GM23338 (cell line): Measurements from ENCODE around the gene CMSS1. TPM values are rescaled to one million over a fixed set of nuclear protein-coding genes. Genes with fewer than 3 reads are reported as not detected.

Experiments used
- ATAC-seq: fragments of 200-7000 bp; cut with Tn5 transposase; 3 replicates; pipeline ENCODE4 v1.9.1; 2020
- DNase-seq: peaks from one replicate; pipeline ENCODE4 v3.0.0-alpha.2; 2015; ENCODE audit warnings: low spot score
- H2AFZ ChIP-seq: fragments of 200-600 bp; sonication (generic); 2 replicates; pipeline ENCODE4 v1.8.0; 2016; ENCODE audit warnings: antibody characterized with exemption, mild to moderate bottlenecking, moderate library complexity
- H3F3A ChIP-seq: fragments of 200-600 bp; sonication (generic); replicated peaks from 2 replicates; pipeline ENCODE4 v1.8.0; 2017; ENCODE audit warnings: antibody characterized with exemption, mixed run types, low read depth
- H3K27ac ChIP-seq: fragments of 200-600 bp; sonication (generic); 2 replicates; pipeline ENCODE4 v1.6.1; 2016; ENCODE audit warnings: low read depth
- H3K27me3 ChIP-seq: fragments of 200-600 bp; sonication (generic); 2 replicates; pipeline ENCODE4 v1.8.0; 2016; ENCODE audit warnings: mild to moderate bottlenecking, mixed run types, moderate library complexity; ENCODE audit not compliant: insufficient read depth
- H3K36me3 ChIP-seq: fragments of 200-600 bp; sonication (generic); 2 replicates; pipeline ENCODE4 v1.8.0; 2016; ENCODE audit warnings: mild to moderate bottlenecking; ENCODE audit not compliant: insufficient read depth
- H3K4me1 ChIP-seq: fragments of 200-600 bp; sonication (generic); 2 replicates; pipeline ENCODE4 v1.8.0; 2016; ENCODE audit warnings: mild to moderate bottlenecking, moderate library complexity; ENCODE audit not compliant: insufficient read depth
- H3K4me2 ChIP-seq: fragments of 200-600 bp; sonication (generic); 2 replicates; pipeline ENCODE4 v1.7.1; 2017; ENCODE audit warnings: mixed run types
- H3K4me3 ChIP-seq: fragments of 200-600 bp; sonication (generic); 2 replicates; pipeline ENCODE4 v1.6.1; 2016; ENCODE audit warnings: mixed run types
- H3K79me2 ChIP-seq: fragments of 200-600 bp; sonication (generic); replicated peaks from 2 replicates; pipeline ENCODE4 v1.8.0; 2017; ENCODE audit warnings: mild to moderate bottlenecking; ENCODE audit not compliant: insufficient read depth
- H3K9me2 ChIP-seq: fragments of 200-600 bp; sonication (generic); 2 replicates; pipeline ENCODE4 v1.8.0; 2017; ENCODE audit not compliant: insufficient read depth
- H4K20me1 ChIP-seq: fragments of 200-600 bp; sonication (generic); replicated peaks from 2 replicates; pipeline ENCODE4 v1.8.0; 2017; ENCODE audit warnings: mild to moderate bottlenecking; ENCODE audit not compliant: insufficient read depth
- H3K27ac Mint-ChIP-seq: 2 replicates; pipeline ENCODE4 v1.8.0; 2020; ENCODE audit warnings: inconsistent platforms, mild to moderate bottlenecking, moderate library complexity, mixed read lengths
- H3K27me3 Mint-ChIP-seq: 3 replicates; pipeline ENCODE4 v1.8.0; 2022; ENCODE audit warnings: low read depth, mild to moderate bottlenecking, moderate library complexity, mixed read lengths, inconsistent platforms; ENCODE audit not compliant: insufficient read depth, poor library complexity
- H3K36me3 Mint-ChIP-seq: 3 replicates; pipeline ENCODE4 v1.8.0; 2021; ENCODE audit warnings: low read depth, mild to moderate bottlenecking, inconsistent platforms, moderate library complexity, mixed read lengths
- H3K4me1 Mint-ChIP-seq: 3 replicates; pipeline ENCODE4 v1.8.0; 2020; ENCODE audit warnings: mild to moderate bottlenecking, inconsistent platforms, mixed read lengths
- H3K4me3 Mint-ChIP-seq: 3 replicates; pipeline ENCODE4 v1.8.0; 2021; ENCODE audit warnings: moderate library complexity, mild to moderate bottlenecking, inconsistent platforms, mixed read lengths
- H3K9me3 Mint-ChIP-seq: 3 replicates; pipeline ENCODE4 v1.8.0; 2020; ENCODE audit warnings: moderate library complexity, mild to moderate bottlenecking, inconsistent platforms, mixed read lengths
- CREB1 ChIP-seq: fragments of 250-450 bp; sonication (Bioruptor Pico); IDR thresholded peaks from 2 replicates; pipeline ENCODE4 v1.5.0; 2020; ENCODE audit warnings: low read depth, mild to moderate bottlenecking, moderate library complexity
- EZH2 ChIP-seq: fragments of 200-600 bp; sonication (generic); IDR thresholded peaks from one replicate; pipeline ENCODE4 v1.8.0; 2017; ENCODE audit warnings: antibody characterized with exemption, mild to moderate bottlenecking, low read depth; ENCODE audit not compliant: unreplicated experiment
- polyA plus RNA-seq: library from polyadenylated mRNA; unstranded; fragments of >200 nt; fragmentation: Nextera tagmentation; extraction: Ambion mirVana; gene quantifications from 2 replicates; pipeline ENCODE4 v1.2.1, GENCODE V29; 2016
- total RNA-seq: library from RNA; depleted of rRNA; stranded (reverse); fragments of >200 nt; shearing (Covaris generic); gene quantifications from 2 replicates; pipeline ENCODE4 v1.2.3, GENCODE V29; 2014
- TF ChIP-seq, protein P1 (sequence below): fragments of 250-450 bp; sonication (Bioruptor Pico); IDR thresholded peaks from 2 replicates; pipeline ENCODE4 v1.5.0; 2020; ENCODE audit warnings: mild to moderate bottlenecking, moderate library complexity
- TF ChIP-seq, protein P2 (sequence below): IDR thresholded peaks from one replicate; pipeline ENCODE4 v1.6.1; 2018; ENCODE audit warnings: antibody characterized with exemption; ENCODE audit not compliant: unreplicated experiment

CMSS1 gene
- total and polyA plus RNA-seq, 2 experiments from 2014 or later, result 39.4 to 187 TPM

DNA sequence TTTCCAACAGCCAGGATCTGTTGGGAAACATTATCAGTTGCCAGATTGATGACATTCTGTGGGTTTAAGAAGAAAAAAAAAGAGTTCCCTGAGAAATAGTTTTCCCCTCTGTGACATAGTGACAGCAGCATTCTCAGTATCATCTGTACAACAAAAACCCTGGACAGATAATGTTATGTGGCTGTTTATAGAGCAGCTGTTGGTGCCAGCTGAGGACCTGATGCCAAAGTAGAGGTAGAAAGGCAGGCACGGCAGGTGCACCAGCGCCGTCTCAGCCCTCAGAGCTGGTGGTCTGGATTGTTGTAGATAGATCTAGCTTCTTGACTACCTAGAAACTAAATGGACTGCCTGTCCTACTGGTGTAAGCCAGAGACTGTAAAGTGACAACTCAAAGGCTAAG, 352.8 kb downstream of the CMSS1 start:
- Histone ChIP-seq H4K20me1 (no peaks in the 10 kb centered on the region), H3K9me2 (no peaks in the 10 kb centered on the region), H3F3A (no peaks in the 10 kb centered on the region), H2AFZ (no peak overlapping the region), H3K4me3 (no peak overlapping the region), H3K79me2 (no peaks in the 10 kb centered on the region), H3K36me3 (0 out of 2 replicates have a peak, but pooled peaks cover 3% of the 10 kb centered on the region), H3K27ac (no peak overlapping the region), H3K4me1 (0 out of 2 replicates have a peak, but pooled peaks cover 4% of the 10 kb centered on the region), H3K4me2 (no peak overlapping the region), H3K27me3 (no peaks in the 10 kb centered on the region)
- no peaks in the 10 kb centered on the region for H3K9me3 Mint-ChIP-seq
- H3K4me1 Mint-ChIP-seq, result peaks cover 6% of the 10 kb centered on the region; the same call in 2 of the 3 replicates
- no peak for DNase-seq
- H3K27me3 Mint-ChIP-seq, result no peaks in the 10 kb centered on the region
- no peak overlapping the region for H3K27ac Mint-ChIP-seq
- ATAC-seq, result no peak
- H3K4me3 Mint-ChIP-seq, result no peak overlapping the region
- no peaks in the 10 kb centered on the region for H3K36me3 Mint-ChIP-seq
- TF ChIP-seq CREB1 (CRISPR knock-in tag), result no peak
- TF ChIP-seq, protein P1, sequence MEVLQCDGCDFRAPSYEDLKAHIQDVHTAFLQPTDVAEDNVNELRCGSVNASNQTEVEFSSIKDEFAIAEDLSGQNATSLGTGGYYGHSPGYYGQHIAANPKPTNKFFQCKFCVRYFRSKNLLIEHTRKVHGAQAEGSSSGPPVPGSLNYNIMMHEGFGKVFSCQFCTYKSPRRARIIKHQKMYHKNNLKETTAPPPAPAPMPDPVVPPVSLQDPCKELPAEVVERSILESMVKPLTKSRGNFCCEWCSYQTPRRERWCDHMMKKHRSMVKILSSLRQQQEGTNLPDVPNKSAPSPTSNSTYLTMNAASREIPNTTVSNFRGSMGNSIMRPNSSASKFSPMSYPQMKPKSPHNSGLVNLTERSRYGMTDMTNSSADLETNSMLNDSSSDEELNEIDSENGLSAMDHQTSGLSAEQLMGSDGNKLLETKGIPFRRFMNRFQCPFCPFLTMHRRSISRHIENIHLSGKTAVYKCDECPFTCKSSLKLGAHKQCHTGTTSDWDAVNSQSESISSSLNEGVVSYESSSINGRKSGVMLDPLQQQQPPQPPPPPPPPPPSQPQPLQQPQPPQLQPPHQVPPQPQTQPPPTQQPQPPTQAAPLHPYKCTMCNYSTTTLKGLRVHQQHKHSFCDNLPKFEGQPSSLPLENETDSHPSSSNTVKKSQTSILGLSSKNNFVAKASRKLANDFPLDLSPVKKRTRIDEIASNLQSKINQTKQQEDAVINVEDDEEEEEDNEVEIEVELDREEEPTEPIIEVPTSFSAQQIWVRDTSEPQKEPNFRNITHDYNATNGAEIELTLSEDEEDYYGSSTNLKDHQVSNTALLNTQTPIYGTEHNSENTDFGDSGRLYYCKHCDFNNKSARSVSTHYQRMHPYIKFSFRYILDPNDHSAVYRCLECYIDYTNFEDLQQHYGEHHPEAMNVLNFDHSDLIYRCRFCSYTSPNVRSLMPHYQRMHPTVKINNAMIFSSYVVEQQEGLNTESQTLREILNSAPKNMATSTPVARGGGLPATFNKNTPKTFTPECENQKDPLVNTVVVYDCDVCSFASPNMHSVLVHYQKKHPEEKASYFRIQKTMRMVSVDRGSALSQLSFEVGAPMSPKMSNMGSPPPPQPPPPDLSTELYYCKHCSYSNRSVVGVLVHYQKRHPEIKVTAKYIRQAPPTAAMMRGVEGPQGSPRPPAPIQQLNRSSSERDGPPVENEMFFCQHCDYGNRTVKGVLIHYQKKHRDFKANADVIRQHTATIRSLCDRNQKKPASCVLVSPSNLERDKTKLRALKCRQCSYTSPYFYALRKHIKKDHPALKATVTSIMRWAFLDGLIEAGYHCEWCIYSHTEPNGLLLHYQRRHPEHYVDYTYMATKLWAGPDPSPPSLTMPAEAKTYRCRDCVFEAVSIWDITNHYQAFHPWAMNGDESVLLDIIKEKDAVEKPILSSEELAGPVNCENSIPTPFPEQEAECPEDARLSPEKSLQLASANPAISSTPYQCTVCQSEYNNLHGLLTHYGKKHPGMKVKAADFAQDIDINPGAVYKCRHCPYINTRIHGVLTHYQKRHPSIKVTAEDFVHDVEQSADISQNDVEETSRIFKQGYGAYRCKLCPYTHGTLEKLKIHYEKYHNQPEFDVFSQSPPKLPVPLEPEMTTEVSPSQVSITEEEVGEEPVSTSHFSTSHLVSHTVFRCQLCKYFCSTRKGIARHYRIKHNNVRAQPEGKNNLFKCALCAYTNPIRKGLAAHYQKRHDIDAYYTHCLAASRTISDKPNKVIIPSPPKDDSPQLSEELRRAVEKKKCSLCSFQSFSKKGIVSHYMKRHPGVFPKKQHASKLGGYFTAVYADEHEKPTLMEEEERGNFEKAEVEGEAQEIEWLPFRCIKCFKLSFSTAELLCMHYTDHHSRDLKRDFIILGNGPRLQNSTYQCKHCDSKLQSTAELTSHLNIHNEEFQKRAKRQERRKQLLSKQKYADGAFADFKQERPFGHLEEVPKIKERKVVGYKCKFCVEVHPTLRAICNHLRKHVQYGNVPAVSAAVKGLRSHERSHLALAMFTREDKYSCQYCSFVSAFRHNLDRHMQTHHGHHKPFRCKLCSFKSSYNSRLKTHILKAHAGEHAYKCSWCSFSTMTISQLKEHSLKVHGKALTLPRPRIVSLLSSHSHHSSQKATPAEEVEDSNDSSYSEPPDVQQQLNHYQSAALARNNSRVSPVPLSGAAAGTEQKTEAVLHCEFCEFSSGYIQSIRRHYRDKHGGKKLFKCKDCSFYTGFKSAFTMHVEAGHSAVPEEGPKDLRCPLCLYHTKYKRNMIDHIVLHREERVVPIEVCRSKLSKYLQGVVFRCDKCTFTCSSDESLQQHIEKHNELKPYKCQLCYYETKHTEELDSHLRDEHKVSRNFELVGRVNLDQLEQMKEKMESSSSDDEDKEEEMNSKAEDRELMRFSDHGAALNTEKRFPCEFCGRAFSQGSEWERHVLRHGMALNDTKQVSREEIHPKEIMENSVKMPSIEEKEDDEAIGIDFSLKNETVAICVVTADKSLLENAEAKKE (CRISPR knock-in tag), result no peak
- no peak for TF ChIP-seq EZH2
- TF ChIP-seq, protein P2, sequence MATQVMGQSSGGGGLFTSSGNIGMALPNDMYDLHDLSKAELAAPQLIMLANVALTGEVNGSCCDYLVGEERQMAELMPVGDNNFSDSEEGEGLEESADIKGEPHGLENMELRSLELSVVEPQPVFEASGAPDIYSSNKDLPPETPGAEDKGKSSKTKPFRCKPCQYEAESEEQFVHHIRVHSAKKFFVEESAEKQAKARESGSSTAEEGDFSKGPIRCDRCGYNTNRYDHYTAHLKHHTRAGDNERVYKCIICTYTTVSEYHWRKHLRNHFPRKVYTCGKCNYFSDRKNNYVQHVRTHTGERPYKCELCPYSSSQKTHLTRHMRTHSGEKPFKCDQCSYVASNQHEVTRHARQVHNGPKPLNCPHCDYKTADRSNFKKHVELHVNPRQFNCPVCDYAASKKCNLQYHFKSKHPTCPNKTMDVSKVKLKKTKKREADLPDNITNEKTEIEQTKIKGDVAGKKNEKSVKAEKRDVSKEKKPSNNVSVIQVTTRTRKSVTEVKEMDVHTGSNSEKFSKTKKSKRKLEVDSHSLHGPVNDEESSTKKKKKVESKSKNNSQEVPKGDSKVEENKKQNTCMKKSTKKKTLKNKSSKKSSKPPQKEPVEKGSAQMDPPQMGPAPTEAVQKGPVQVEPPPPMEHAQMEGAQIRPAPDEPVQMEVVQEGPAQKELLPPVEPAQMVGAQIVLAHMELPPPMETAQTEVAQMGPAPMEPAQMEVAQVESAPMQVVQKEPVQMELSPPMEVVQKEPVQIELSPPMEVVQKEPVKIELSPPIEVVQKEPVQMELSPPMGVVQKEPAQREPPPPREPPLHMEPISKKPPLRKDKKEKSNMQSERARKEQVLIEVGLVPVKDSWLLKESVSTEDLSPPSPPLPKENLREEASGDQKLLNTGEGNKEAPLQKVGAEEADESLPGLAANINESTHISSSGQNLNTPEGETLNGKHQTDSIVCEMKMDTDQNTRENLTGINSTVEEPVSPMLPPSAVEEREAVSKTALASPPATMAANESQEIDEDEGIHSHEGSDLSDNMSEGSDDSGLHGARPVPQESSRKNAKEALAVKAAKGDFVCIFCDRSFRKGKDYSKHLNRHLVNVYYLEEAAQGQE, result no peak
